Measurements from ENCODE around the gene ST7.

DNA sequence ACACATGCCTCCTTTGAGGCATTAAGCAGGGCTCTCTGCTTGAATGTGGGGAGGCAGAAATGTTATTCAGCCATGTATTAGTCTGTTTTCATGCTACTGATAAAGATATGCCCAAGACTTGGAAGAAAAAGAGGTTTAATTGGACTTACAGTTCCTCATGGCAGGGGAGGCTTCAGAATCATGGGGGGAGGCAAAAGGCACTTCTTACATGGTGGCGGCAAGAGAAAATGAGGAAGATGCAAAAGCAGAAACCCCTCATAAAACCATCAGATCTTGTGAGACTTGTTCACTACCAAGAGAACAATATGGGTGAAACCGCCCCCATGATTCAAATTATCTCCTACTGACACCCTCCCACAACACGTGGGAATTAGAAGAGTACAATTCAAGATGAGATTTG lies 37.9 kb downstream of the ST7 start:
- TF ChIP-seq, protein P1, sequence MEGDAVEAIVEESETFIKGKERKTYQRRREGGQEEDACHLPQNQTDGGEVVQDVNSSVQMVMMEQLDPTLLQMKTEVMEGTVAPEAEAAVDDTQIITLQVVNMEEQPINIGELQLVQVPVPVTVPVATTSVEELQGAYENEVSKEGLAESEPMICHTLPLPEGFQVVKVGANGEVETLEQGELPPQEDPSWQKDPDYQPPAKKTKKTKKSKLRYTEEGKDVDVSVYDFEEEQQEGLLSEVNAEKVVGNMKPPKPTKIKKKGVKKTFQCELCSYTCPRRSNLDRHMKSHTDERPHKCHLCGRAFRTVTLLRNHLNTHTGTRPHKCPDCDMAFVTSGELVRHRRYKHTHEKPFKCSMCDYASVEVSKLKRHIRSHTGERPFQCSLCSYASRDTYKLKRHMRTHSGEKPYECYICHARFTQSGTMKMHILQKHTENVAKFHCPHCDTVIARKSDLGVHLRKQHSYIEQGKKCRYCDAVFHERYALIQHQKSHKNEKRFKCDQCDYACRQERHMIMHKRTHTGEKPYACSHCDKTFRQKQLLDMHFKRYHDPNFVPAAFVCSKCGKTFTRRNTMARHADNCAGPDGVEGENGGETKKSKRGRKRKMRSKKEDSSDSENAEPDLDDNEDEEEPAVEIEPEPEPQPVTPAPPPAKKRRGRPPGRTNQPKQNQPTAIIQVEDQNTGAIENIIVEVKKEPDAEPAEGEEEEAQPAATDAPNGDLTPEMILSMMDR (CRISPR knock-in tag; IDR thresholded peaks at IDR 0.05) = no peak
- TF ChIP-seq ZNF274 (CRISPR knock-in tag; IDR thresholded peaks at IDR 0.05) = no peak
- TF ChIP-seq AKAP8 (CRISPR knock-in tag; IDR thresholded peaks at IDR 0.05) = no peak
- TF ChIP-seq POLR2AphosphoS5 (IDR thresholded peaks at IDR 0.05; ENCODE audit: low read depth, low read length) = no peak
- no peak for TF ChIP-seq ZBTB38 (CRISPR knock-in tag; IDR thresholded peaks at IDR 0.05)
